ENCODE data around the gene SLX4IP.

DNA sequence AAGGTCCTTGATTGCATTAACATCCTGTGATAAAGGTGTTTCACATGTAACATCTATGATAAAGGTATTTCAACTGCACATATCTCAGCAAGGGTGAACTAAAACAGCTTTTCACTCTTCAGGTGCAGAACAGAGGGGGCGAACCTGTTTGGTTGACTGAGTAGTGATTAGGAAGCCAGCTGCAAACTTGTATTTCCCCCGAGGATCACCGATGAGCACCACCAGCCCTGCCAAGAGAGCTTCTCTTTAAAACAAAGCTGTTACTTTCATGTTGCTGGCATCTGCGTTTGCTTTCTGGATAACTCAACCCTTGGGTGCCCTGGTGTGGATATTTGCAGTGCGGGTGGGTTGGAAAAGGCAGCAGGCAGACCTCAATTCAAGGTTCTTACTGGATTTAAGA is 199.1 kb downstream of the SLX4IP start:
- TF ChIP-seq, protein P1, sequence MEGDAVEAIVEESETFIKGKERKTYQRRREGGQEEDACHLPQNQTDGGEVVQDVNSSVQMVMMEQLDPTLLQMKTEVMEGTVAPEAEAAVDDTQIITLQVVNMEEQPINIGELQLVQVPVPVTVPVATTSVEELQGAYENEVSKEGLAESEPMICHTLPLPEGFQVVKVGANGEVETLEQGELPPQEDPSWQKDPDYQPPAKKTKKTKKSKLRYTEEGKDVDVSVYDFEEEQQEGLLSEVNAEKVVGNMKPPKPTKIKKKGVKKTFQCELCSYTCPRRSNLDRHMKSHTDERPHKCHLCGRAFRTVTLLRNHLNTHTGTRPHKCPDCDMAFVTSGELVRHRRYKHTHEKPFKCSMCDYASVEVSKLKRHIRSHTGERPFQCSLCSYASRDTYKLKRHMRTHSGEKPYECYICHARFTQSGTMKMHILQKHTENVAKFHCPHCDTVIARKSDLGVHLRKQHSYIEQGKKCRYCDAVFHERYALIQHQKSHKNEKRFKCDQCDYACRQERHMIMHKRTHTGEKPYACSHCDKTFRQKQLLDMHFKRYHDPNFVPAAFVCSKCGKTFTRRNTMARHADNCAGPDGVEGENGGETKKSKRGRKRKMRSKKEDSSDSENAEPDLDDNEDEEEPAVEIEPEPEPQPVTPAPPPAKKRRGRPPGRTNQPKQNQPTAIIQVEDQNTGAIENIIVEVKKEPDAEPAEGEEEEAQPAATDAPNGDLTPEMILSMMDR (IDR thresholded peaks at IDR 0.05), result no peak
- TF ChIP-seq POLR2A (IDR thresholded peaks at IDR 0.05), result no peak
